Neural cell (in vitro differentiated cells): ENCODE measurements around the gene YPEL2. TPM values are rescaled to one million over a fixed set of nuclear protein-coding genes. Genes with fewer than 3 reads are reported as not detected.

Experiments
- H2AFZ ChIP-seq: fragments of 200-600, 300-800 bp; sonication (generic), shearing (Covaris generic); 2 replicates; pipeline ENCODE4 v1.6.0; 2014; ENCODE audit warnings: low read depth, mild to moderate bottlenecking, antibody characterized with exemption, low read length, moderate library complexity
- H3F3A ChIP-seq: fragments of 200-600 bp; shearing (Covaris generic); 2 replicates; pipeline ENCODE4 v1.6.1; 2016; ENCODE audit warnings: mild to moderate bottlenecking, moderate library complexity, mixed read lengths, antibody characterized with exemption, low read length; ENCODE audit not compliant: insufficient read depth, poor library complexity, severe bottlenecking
- H3K27ac ChIP-seq: fragments of 200-600, 300-800 bp; sonication (generic), shearing (Covaris generic); 2 replicates; pipeline ENCODE4 v1.5.1; 2014; ENCODE audit warnings: mild to moderate bottlenecking, low read length, moderate library complexity
- H3K27me3 ChIP-seq: fragments of 300-800, 200-600 bp; sonication (generic), shearing (Covaris generic); 2 replicates; pipeline ENCODE4 v1.6.0; 2014; ENCODE audit warnings: mild to moderate bottlenecking, low read depth, low read length, moderate library complexity; ENCODE audit not compliant: insufficient read depth
- H3K36me3 ChIP-seq: fragments of 300-800, 200-600 bp; sonication (generic), shearing (Covaris generic); 2 replicates; pipeline ENCODE4 v1.5.1; 2014; ENCODE audit warnings: mild to moderate bottlenecking, antibody characterized with exemption, low read length, moderate library complexity; ENCODE audit not compliant: insufficient read depth
- H3K4me2 ChIP-seq: fragments of 300-800, 200-600 bp; sonication (generic), shearing (Covaris generic); 2 replicates; pipeline ENCODE4 v1.6.0; 2014; ENCODE audit warnings: mild to moderate bottlenecking, low read length
- H3K4me3 ChIP-seq: fragments of 300-800, 200-600 bp; sonication (generic), shearing (Covaris generic); 2 replicates; pipeline ENCODE4 v1.5.1; 2014; ENCODE audit warnings: mild to moderate bottlenecking, low read length, moderate library complexity
- H3K79me2 ChIP-seq: fragments of 200-600 bp; shearing (Covaris generic); replicated peaks from 2 replicates; pipeline ENCODE4 v1.6.0; 2014; ENCODE audit warnings: mild to moderate bottlenecking, low read length, moderate library complexity; ENCODE audit not compliant: insufficient read depth
- H3K9ac ChIP-seq: fragments of 300-800, 200-600 bp; sonication (generic), shearing (Covaris generic); 2 replicates; pipeline ENCODE4 v1.6.1; 2016; ENCODE audit warnings: mild to moderate bottlenecking, low read length, mixed read lengths
- H3K9me2 ChIP-seq: fragments of 200-600 bp; shearing (Covaris generic); 2 replicates; pipeline ENCODE4 v1.6.1; 2016; ENCODE audit warnings: mild to moderate bottlenecking, low read length, mixed read lengths; ENCODE audit not compliant: insufficient read depth
- H3K9me3 ChIP-seq: fragments of 200-600, 300-800 bp; sonication (generic), shearing (Covaris generic); 2 replicates; pipeline ENCODE4 v1.6.1; 2016; ENCODE audit warnings: mild to moderate bottlenecking, mixed run types, low read length, moderate library complexity, mixed read lengths
- H4K20me1 ChIP-seq: fragments of 200-600 bp; shearing (Covaris generic); 2 replicates; pipeline ENCODE4 v1.6.1; 2016; ENCODE audit warnings: mild to moderate bottlenecking, mixed run types; ENCODE audit not compliant: insufficient read depth
- CTCF ChIP-seq: fragments of 450-650 bp; IDR thresholded peaks from 2 replicates; pipeline ENCODE4 v1.5.1; 2014; ENCODE audit warnings: antibody characterized with exemption, mild to moderate bottlenecking, moderate library complexity; ENCODE audit not compliant: poor library complexity, severe bottlenecking
- EP300 ChIP-seq: fragments of 450-650 bp; conservative IDR thresholded peaks from 2 replicates; pipeline ENCODE4 v1.6.1; 2014; ENCODE audit warnings: antibody characterized with exemption, mild to moderate bottlenecking, moderate library complexity; ENCODE audit not compliant: poor library complexity, severe bottlenecking
- EZH2 ChIP-seq: fragments of 200-600, 300-800 bp; shearing (Covaris generic), sonication (generic); IDR thresholded peaks from 2 replicates; pipeline ENCODE4 v1.6.1; 2014; ENCODE audit warnings: antibody characterized with exemption, low read length, borderline replicate concordance, mild to moderate bottlenecking; ENCODE audit not compliant: insufficient read depth, poor library complexity, severe bottlenecking
- MXI1 ChIP-seq: fragments of 450-650 bp; conservative IDR thresholded peaks from 2 replicates; pipeline ENCODE4 v1.6.1; 2014; ENCODE audit warnings: antibody characterized with exemption, mild to moderate bottlenecking; ENCODE audit not compliant: poor library complexity, severe bottlenecking
- POLR2AphosphoS5 ChIP-seq: IDR thresholded peaks from 2 replicates; pipeline ENCODE4 v1.6.1; 2012
- RAD21 ChIP-seq: fragments of 450-650 bp; conservative IDR thresholded peaks from 2 replicates; pipeline ENCODE4 v1.6.1; 2014; ENCODE audit warnings: antibody characterized with exemption, mild to moderate bottlenecking, moderate library complexity
- REST ChIP-seq: IDR thresholded peaks from 2 replicates; pipeline ENCODE4 v1.6.1; 2012; ENCODE audit warnings: borderline replicate concordance
- SMC3 ChIP-seq: fragments of 450-650 bp; conservative IDR thresholded peaks from 2 replicates; pipeline ENCODE4 v1.6.1; 2014; ENCODE audit warnings: antibody characterized with exemption, mild to moderate bottlenecking, moderate library complexity; ENCODE audit not compliant: poor library complexity
- TAF1 ChIP-seq: IDR thresholded peaks from 2 replicates; pipeline ENCODE4 v1.6.1; 2012; ENCODE audit warnings: low read depth
- polyA plus RNA-seq: library from polyadenylated mRNA; depleted of rRNA; stranded (reverse); fragments of >200 nt; gene quantifications from 2 replicates; pipeline ENCODE4 v1.2.3, GENCODE V29; 2014

YPEL2 gene
- polyA plus RNA-seq, 1 donor from 2014 or later = 17.0 TPM

- H3K9me3 ChIP-seq = no peaks in the 10 kb centered on the region
- H3F3A ChIP-seq = no peaks in the 10 kb centered on the region
- TF ChIP-seq RAD21 = no peak
- TF ChIP-seq POLR2AphosphoS5 = no peak
- TF ChIP-seq MXI1 = no peak
- TF ChIP-seq EP300 = no peak
- TF ChIP-seq EZH2 = no peak
- TF ChIP-seq REST = no peak
- no peak for TF ChIP-seq SMC3
- TF ChIP-seq TAF1 = no peak
- TF ChIP-seq CTCF = no peak
- H2AFZ ChIP-seq = no peak overlapping the region
- H3K27ac ChIP-seq = no peak overlapping the region
- H3K27me3 ChIP-seq = no peaks in the 10 kb centered on the region
- peaks cover 3% of the 10 kb centered on the region for H3K79me2 ChIP-seq
- no peak overlapping the region for H3K4me3 ChIP-seq
- H3K36me3 ChIP-seq = no peaks in the 10 kb centered on the region
- H3K9ac ChIP-seq = no peak overlapping the region
- no peak overlapping the region for H3K4me2 ChIP-seq
- no peaks in the 10 kb centered on the region for H4K20me1 ChIP-seq
- no peaks in the 10 kb centered on the region for H3K9me2 ChIP-seq
Observed at GRCh38 chr17:59353936-59354755, 22.7 kb downstream of the YPEL2 start.

GRCh38 chr17:59355030-59355701 is 23.7 kb downstream of the YPEL2 start:
- Histone ChIP-seq H2AFZ (no peak overlapping the region), H3K79me2 (peaks cover 3% of the 10 kb centered on the region), H3K9me3 (no peaks in the 10 kb centered on the region), H4K20me1 (no peaks in the 10 kb centered on the region), H3K9ac (no peak overlapping the region), H3F3A (no peaks in the 10 kb centered on the region), H3K27me3 (no peaks in the 10 kb centered on the region), H3K4me3 (no peak overlapping the region), H3K27ac (no peak overlapping the region), H3K4me2 (no peak overlapping the region), H3K9me2 (no peaks in the 10 kb centered on the region), H3K36me3 (no peaks in the 10 kb centered on the region)
- TF ChIP-seq TAF1 = no peak
- TF ChIP-seq EP300 = no peak
- no peak for TF ChIP-seq REST
- no peak for TF ChIP-seq MXI1
